DOHH2 (cell line): Measurements from ENCODE around the gene ITGBL1.

Source experiments
- EZH2phosphoT487 ChIP-seq: fragments of 200-600 bp; sonication (generic); IDR thresholded peaks from 2 replicates; pipeline ENCODE4 v1.6.1; 2017; ENCODE audit warnings: borderline replicate concordance, mild to moderate bottlenecking, antibody characterized with exemption, low read length, moderate library complexity, mixed read lengths
- TF ChIP-seq, protein P1 (sequence below): fragments of 200-600 bp; sonication (generic); IDR thresholded peaks from one replicate; pipeline ENCODE4 v1.5.1; 2014; ENCODE audit warnings: antibody characterized with exemption, mild to moderate bottlenecking, low read depth, low read length; ENCODE audit not compliant: poor library complexity, severe bottlenecking

DNA sequence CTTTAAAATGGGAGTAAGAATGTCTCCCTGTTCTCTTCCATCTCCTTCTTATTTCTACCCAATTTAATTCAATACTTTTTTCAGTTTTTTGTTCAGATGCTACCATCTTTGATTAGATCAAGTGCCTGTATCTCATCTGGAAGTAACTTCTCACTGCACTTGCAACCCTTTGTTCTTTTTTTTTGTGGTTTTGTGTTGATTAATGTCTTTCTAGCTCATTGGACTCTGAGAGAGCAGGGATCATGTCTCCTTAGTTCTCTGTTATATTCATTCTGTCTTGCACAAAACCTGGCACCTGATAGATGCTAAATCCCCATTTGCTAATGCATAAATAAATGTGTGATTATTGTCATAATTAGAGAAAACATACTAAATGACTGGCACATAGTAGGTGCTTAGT is 834 bp upstream of the ITGBL1 start:
- TF ChIP-seq, protein P1, sequence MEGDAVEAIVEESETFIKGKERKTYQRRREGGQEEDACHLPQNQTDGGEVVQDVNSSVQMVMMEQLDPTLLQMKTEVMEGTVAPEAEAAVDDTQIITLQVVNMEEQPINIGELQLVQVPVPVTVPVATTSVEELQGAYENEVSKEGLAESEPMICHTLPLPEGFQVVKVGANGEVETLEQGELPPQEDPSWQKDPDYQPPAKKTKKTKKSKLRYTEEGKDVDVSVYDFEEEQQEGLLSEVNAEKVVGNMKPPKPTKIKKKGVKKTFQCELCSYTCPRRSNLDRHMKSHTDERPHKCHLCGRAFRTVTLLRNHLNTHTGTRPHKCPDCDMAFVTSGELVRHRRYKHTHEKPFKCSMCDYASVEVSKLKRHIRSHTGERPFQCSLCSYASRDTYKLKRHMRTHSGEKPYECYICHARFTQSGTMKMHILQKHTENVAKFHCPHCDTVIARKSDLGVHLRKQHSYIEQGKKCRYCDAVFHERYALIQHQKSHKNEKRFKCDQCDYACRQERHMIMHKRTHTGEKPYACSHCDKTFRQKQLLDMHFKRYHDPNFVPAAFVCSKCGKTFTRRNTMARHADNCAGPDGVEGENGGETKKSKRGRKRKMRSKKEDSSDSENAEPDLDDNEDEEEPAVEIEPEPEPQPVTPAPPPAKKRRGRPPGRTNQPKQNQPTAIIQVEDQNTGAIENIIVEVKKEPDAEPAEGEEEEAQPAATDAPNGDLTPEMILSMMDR = no peak
- no peak for TF ChIP-seq EZH2phosphoT487
